ENCODE data around the gene ZNF346. TPM values are rescaled to one million over a fixed set of nuclear protein-coding genes. Genes with fewer than 3 reads are reported as not detected.

ZNF346 gene
- total RNA-seq, 1 donor, result 20.3 TPM

- no peak overlapping the region for H3K4me3 ChIP-seq (ENCODE audit: low read depth, low read length)
- no peak for TF ChIP-seq CTCF (IDR thresholded peaks at IDR 0.05; ENCODE audit: insufficient read depth, low read depth, low read length)
- DNase-seq (ENCODE audit: low read depth), result peak; percentile 63
Observed at GRCh38 chr5:177015156-177015555, 7.3 kb upstream of the ZNF346 start.

- DNase-seq (ENCODE audit: low read depth), result no peak
- TF ChIP-seq CTCF (IDR thresholded peaks at IDR 0.05; ENCODE audit: insufficient read depth, low read depth, low read length), result no peak
- no peak overlapping the region for H3K4me3 ChIP-seq (ENCODE audit: low read depth, low read length)
Observed at GRCh38 chr5:177018341-177018740, 4.2 kb upstream of the ZNF346 start.

GRCh38 chr5:177020033-177020432 lies 2.5 kb upstream of the ZNF346 start:
- no peak for TF ChIP-seq CTCF (IDR thresholded peaks at IDR 0.05; ENCODE audit: insufficient read depth, low read depth, low read length)
- H3K4me3 ChIP-seq (ENCODE audit: low read depth, low read length), result no peak overlapping the region
- no peak for DNase-seq (ENCODE audit: low read depth)

GRCh38 chr5:177023303-177023664 lies 788 bp downstream of the ZNF346 start:
- no peak for DNase-seq (ENCODE audit: low read depth)

GRCh38 chr5:177024559-177024958 lies 2.1 kb downstream of the ZNF346 start:
- DNase-seq (ENCODE audit: low read depth), result no peak
- H3K4me3 ChIP-seq (ENCODE audit: low read depth, low read length), result no peak overlapping the region
- TF ChIP-seq CTCF (IDR thresholded peaks at IDR 0.05; ENCODE audit: insufficient read depth, low read depth, low read length), result no peak

More at GRCh38 chr5:177023303-177023664, 788 bp downstream of the ZNF346 start:
- H3K4me3 ChIP-seq (ENCODE audit: low read depth, low read length), result peak overlapping the region; percentile 82
- TF ChIP-seq CTCF (IDR thresholded peaks at IDR 0.05; ENCODE audit: insufficient read depth, low read depth, low read length), result no peak

- no peak for TF ChIP-seq CTCF (IDR thresholded peaks at IDR 0.05; ENCODE audit: insufficient read depth, low read depth, low read length)
- no peak overlapping the region for H3K4me3 ChIP-seq (ENCODE audit: low read depth, low read length)
- DNase-seq (ENCODE audit: low read depth), result peak; percentile 53
Observed at GRCh38 chr5:177025101-177025601, 2.7 kb downstream of the ZNF346 start.

GRCh38 chr5:177027665-177028064 lies 5.2 kb downstream of the ZNF346 start:
- no peak for TF ChIP-seq CTCF (IDR thresholded peaks at IDR 0.05; ENCODE audit: insufficient read depth, low read depth, low read length)
- no peak overlapping the region for H3K4me3 ChIP-seq (ENCODE audit: low read depth, low read length)
- DNase-seq (ENCODE audit: low read depth), result no peak

Measured in fibroblast of villous mesenchyme (primary cell).